Measurements from ENCODE around the gene SLC44A2. TPM values are rescaled to one million over a fixed set of nuclear protein-coding genes. Genes with fewer than 3 reads are reported as not detected.

The SLC44A2 gene
- total RNA-seq, 1 donor from 2014 or later = 129 TPM

- H3K27me3 Mint-ChIP-seq (ENCODE audit: unreplicated experiment) = peaks cover 4% of the 10 kb centered on the region
- DNase-seq = peak; percentile 89
- H3K27ac Mint-ChIP-seq (ENCODE audit: unreplicated experiment) = no peak overlapping the region
- TF ChIP-seq CTCF (IDR thresholded peaks at IDR 0.05; ENCODE audit: partially characterized antibody, unreplicated experiment) = peak; percentile 67
- no peaks in the 10 kb centered on the region for H3K4me1 Mint-ChIP-seq (ENCODE audit: low read depth, unreplicated experiment)
- H3K9me3 Mint-ChIP-seq (ENCODE audit: unreplicated experiment) = peaks cover 5% of the 10 kb centered on the region
- no peak overlapping the region for H3K4me3 Mint-ChIP-seq (ENCODE audit: unreplicated experiment)
- H3K36me3 Mint-ChIP-seq (ENCODE audit: unreplicated experiment) = no peaks in the 10 kb centered on the region
Observed at GRCh38 chr19:10644260-10645007, 19.1 kb downstream of the SLC44A2 start.

- H3K4me1 Mint-ChIP-seq (ENCODE audit: low read depth, unreplicated experiment) = no peaks in the 10 kb centered on the region
- H3K27me3 Mint-ChIP-seq (ENCODE audit: unreplicated experiment) = peaks cover 4% of the 10 kb centered on the region
- H3K9me3 Mint-ChIP-seq (ENCODE audit: unreplicated experiment) = peaks cover 4% of the 10 kb centered on the region
- TF ChIP-seq CTCF (IDR thresholded peaks at IDR 0.05; ENCODE audit: partially characterized antibody, unreplicated experiment) = no peak
- peak overlapping the region; percentile 4 for H3K27ac Mint-ChIP-seq (ENCODE audit: unreplicated experiment)
- DNase-seq = no peak
- no peak overlapping the region for H3K4me3 Mint-ChIP-seq (ENCODE audit: unreplicated experiment)
- H3K36me3 Mint-ChIP-seq (ENCODE audit: unreplicated experiment) = no peaks in the 10 kb centered on the region
Observed at GRCh38 chr19:10646456-10647159, 21.3 kb downstream of the SLC44A2 start.

- H3K27ac Mint-ChIP-seq (ENCODE audit: unreplicated experiment) = no peak overlapping the region
- H3K9me3 Mint-ChIP-seq (ENCODE audit: unreplicated experiment) = peaks cover 2% of the 10 kb centered on the region
- no peak for DNase-seq
- H3K27me3 Mint-ChIP-seq (ENCODE audit: unreplicated experiment) = peaks cover 4% of the 10 kb centered on the region
- no peak for TF ChIP-seq CTCF (IDR thresholded peaks at IDR 0.05; ENCODE audit: partially characterized antibody, unreplicated experiment)
- peak overlapping the region; percentile 14 for H3K4me3 Mint-ChIP-seq (ENCODE audit: unreplicated experiment)
- H3K36me3 Mint-ChIP-seq (ENCODE audit: unreplicated experiment) = no peaks in the 10 kb centered on the region
- no peaks in the 10 kb centered on the region for H3K4me1 Mint-ChIP-seq (ENCODE audit: low read depth, unreplicated experiment)
Observed at GRCh38 chr19:10648360-10648759, 23.0 kb downstream of the SLC44A2 start.

GRCh38 chr19:10651851-10652250 lies 26.5 kb downstream of the SLC44A2 start:
- TF ChIP-seq CTCF (IDR thresholded peaks at IDR 0.05; ENCODE audit: partially characterized antibody, unreplicated experiment) = no peak
- peak overlapping the region; percentile 6 for H3K27ac Mint-ChIP-seq (ENCODE audit: unreplicated experiment)
- DNase-seq = no peak
- no peaks in the 10 kb centered on the region for H3K36me3 Mint-ChIP-seq (ENCODE audit: unreplicated experiment)
- H3K9me3 Mint-ChIP-seq (ENCODE audit: unreplicated experiment) = peaks cover 13% of the 10 kb centered on the region
- H3K4me1 Mint-ChIP-seq (ENCODE audit: low read depth, unreplicated experiment) = peaks cover 7% of the 10 kb centered on the region
- H3K27me3 Mint-ChIP-seq (ENCODE audit: unreplicated experiment) = peaks cover 11% of the 10 kb centered on the region
- peak overlapping the region; percentile 30 for H3K4me3 Mint-ChIP-seq (ENCODE audit: unreplicated experiment)

- peaks cover 12% of the 10 kb centered on the region for H3K4me1 Mint-ChIP-seq (ENCODE audit: low read depth, unreplicated experiment)
Observed at GRCh38 chr19:10653482-10653731, 28.1 kb downstream of the SLC44A2 start.

More at GRCh38 chr19:10653482-10653731, 28.1 kb downstream of the SLC44A2 start:
- no peak for DNase-seq
- peak overlapping the region; percentile 93 for H3K4me3 Mint-ChIP-seq (ENCODE audit: unreplicated experiment)
- peaks cover 17% of the 10 kb centered on the region for H3K9me3 Mint-ChIP-seq (ENCODE audit: unreplicated experiment)
- peak overlapping the region; percentile 94 for H3K27ac Mint-ChIP-seq (ENCODE audit: unreplicated experiment)
- peaks cover 11% of the 10 kb centered on the region for H3K27me3 Mint-ChIP-seq (ENCODE audit: unreplicated experiment)
- no peak for TF ChIP-seq CTCF (IDR thresholded peaks at IDR 0.05; ENCODE audit: partially characterized antibody, unreplicated experiment)
- H3K36me3 Mint-ChIP-seq (ENCODE audit: unreplicated experiment) = no peaks in the 10 kb centered on the region
